Esophagus squamous epithelium (tissue), 5 donors: ENCODE results near the gene DNAJC5G. TPM values are rescaled to one million over a fixed set of nuclear protein-coding genes. Genes with fewer than 3 reads are reported as not detected.

ENCODE experiments used
- DNase-seq: peaks from one replicate; lab custom pipeline; 2025; lab: John Stamatoyannopoulos, UW
- H3K27ac ChIP-seq, 4 donors: fragments of 200-600 bp; sonication (generic); one replicate each; pipeline ENCODE4 v1.5.1; 2016 to 2019; ENCODE audit warnings: mild to moderate bottlenecking in 1 of 4
- H3K27me3 ChIP-seq, 4 donors: fragments of 200-600 bp; sonication (generic); 1 replicate in 3 of 4; 2 replicates in 1 of 4; pipeline versions ENCODE4 v1.5.1 to v1.6.0; 2017 to 2021; ENCODE audit warnings: antibody characterized with exemption in 1 of 4
- H3K36me3 ChIP-seq, 3 donors: fragments of 200-600 bp; sonication (generic); one replicate each; pipeline ENCODE4 v1.5.1; 2016 to 2019
- H3K4me1 ChIP-seq, 3 donors: fragments of 200-600 bp; sonication (generic); one replicate each; pipeline ENCODE4 v1.5.1; 2017 to 2019
- H3K4me3 ChIP-seq, 4 donors: fragments of 200-600 bp; sonication (generic); 1 replicate in 3 of 4; 2 replicates in 1 of 4; pipeline ENCODE4 v1.5.1; 2016 to 2019; ENCODE audit warnings: mild to moderate bottlenecking in 2 of 4, moderate library complexity in 1 of 4
- H3K9me3 ChIP-seq, 3 donors: fragments of 200-600 bp; sonication (generic); one replicate each; pipeline ENCODE4 v1.5.1; 2016 to 2019
- POLR2A ChIP-seq, 4 donors: fragments of 450-650 bp; IDR thresholded peaks; one replicate each; pipeline ENCODE4 v1.6.1; 2017; ENCODE audit warnings: antibody characterized with exemption in 4 of 4, mild to moderate bottlenecking in 4 of 4, moderate library complexity in 3 of 4
- WGBS, 2 donors: methylation state at CpG; one replicate each; pipeline ENCODE4 v1.1.5; 2018; 5-methylcytosine and 5-hydroxymethylcytosine counted together
- intact Hi-C: fragments of 100-400 bp; cut with DNase I; formaldehyde crosslinking; loops from one replicate; pipeline ENCODE4 v1.15.0; 2022
- total RNA-seq, 4 donors: library from RNA; depleted of rRNA; stranded (reverse); fragments of >200 nt; gene quantifications; one replicate each; pipeline ENCODE4 v1.1.0, GENCODE V29; 2016
- TF ChIP-seq, protein P1 (sequence below), 6 experiments: fragments of 450-650 bp in 4 of 6; fragments of 200-600 bp in 2 of 6; sonication (generic) in 2 of 6; IDR thresholded peaks; one replicate each; pipeline ENCODE4 v1.5.1; 2016 to 2019; ENCODE audit warnings: antibody characterized with exemption in 6 of 6, mild to moderate bottlenecking in 4 of 6, moderate library complexity in 4 of 6
- donor health status: DM: yes; HTN: yes; CAD: no.

DNAJC5G gene
- total RNA-seq, 4 donors from 2014 or later, result 0.38 TPM; not detected in 3

DNA sequence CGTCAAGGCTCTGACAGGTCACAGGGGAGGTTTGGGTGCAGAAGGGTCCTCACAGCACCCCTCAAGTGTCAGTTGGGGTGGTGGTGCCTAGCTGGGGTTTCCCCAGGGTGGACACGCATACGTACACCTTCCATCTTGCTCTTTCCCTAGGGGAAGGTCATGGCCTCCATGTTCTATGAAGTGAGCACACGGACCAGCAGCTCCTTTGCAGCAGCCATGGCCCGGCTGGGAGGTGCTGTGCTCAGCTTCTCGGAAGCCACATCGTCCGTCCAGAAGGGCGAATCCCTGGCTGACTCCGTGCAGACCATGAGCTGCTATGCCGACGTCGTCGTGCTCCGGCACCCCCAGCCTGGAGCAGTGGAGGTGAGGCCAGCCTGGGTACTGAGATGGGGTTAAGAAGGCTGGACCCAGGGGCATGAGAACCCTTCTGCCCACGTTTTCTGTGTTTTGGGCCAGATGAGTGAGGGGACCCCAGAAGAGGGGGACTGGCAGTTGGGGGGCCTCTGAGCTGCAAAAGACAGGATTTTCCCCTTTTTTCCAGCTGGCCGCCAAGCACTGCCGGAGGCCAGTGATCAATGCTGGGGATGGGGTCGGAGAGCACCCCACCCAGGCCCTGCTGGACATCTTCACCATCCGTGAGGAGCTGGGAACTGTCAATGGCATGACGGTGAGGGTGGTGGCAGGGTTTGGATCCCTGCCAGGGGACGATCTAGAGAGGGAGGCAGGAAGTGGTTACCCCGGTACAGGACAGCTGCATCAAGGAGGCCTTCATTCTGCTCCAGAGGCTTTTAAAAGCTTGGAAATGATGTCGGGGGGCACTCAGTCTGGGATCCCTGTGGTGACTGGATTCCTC is 33.2 kb upstream of the DNAJC5G start:
- DNase-seq, result no peak
- H3K27ac ChIP-seq, result no peak overlapping the region
- H3K4me3 ChIP-seq, result no peak overlapping the region
- H3K36me3 ChIP-seq, result peaks cover 48 to 82% (median 71%) of the 10 kb centered on the region in 3 donors
- H3K27me3 ChIP-seq, result no peaks in the 10 kb centered on the region
- WGBS, 2 donors, result 92 to 96% methylated on average over 9 to 17 of the region's 24 CpGs
- H3K4me1 ChIP-seq, result no peaks in the 10 kb centered on the region
- TF ChIP-seq, protein P1, sequence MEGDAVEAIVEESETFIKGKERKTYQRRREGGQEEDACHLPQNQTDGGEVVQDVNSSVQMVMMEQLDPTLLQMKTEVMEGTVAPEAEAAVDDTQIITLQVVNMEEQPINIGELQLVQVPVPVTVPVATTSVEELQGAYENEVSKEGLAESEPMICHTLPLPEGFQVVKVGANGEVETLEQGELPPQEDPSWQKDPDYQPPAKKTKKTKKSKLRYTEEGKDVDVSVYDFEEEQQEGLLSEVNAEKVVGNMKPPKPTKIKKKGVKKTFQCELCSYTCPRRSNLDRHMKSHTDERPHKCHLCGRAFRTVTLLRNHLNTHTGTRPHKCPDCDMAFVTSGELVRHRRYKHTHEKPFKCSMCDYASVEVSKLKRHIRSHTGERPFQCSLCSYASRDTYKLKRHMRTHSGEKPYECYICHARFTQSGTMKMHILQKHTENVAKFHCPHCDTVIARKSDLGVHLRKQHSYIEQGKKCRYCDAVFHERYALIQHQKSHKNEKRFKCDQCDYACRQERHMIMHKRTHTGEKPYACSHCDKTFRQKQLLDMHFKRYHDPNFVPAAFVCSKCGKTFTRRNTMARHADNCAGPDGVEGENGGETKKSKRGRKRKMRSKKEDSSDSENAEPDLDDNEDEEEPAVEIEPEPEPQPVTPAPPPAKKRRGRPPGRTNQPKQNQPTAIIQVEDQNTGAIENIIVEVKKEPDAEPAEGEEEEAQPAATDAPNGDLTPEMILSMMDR (IDR thresholded peaks at IDR 0.05), result no peak
- TF ChIP-seq POLR2A (IDR thresholded peaks at IDR 0.05), result no peak
- intact Hi-C loops, result no loop called here
- no peaks in the 10 kb centered on the region for H3K9me3 ChIP-seq

DNA sequence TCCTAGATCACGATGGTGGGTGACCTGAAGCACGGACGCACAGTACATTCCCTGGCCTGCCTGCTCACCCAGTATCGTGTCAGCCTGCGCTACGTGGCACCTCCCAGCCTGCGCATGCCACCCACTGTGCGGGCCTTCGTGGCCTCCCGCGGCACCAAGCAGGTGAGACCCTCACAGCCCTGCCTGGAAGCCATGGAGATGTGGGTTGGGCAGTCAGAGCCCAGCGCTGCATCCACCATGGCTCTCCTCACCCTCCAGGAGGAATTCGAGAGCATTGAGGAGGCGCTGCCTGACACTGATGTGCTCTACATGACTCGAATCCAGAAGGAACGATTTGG is 32.6 kb upstream of the DNAJC5G start:
- Histone ChIP-seq H3K4me1 (no peaks in the 10 kb centered on the region), H3K4me3 (no peak overlapping the region), H3K9me3 (no peaks in the 10 kb centered on the region), H3K27ac (no peak overlapping the region), H3K27me3 (no peaks in the 10 kb centered on the region), H3K36me3 (peaks cover 43 to 76% (median 65%) of the 10 kb centered on the region in 3 donors)
- intact Hi-C loops, result no loop called here
- no peak for TF ChIP-seq POLR2A (IDR thresholded peaks at IDR 0.05)
- TF ChIP-seq, protein P1 (IDR thresholded peaks at IDR 0.05), result no peak
- WGBS, 2 donors, result 89 to 96% methylated on average over 3 to 7 of the region's 16 CpGs
- no peak for DNase-seq

DNA sequence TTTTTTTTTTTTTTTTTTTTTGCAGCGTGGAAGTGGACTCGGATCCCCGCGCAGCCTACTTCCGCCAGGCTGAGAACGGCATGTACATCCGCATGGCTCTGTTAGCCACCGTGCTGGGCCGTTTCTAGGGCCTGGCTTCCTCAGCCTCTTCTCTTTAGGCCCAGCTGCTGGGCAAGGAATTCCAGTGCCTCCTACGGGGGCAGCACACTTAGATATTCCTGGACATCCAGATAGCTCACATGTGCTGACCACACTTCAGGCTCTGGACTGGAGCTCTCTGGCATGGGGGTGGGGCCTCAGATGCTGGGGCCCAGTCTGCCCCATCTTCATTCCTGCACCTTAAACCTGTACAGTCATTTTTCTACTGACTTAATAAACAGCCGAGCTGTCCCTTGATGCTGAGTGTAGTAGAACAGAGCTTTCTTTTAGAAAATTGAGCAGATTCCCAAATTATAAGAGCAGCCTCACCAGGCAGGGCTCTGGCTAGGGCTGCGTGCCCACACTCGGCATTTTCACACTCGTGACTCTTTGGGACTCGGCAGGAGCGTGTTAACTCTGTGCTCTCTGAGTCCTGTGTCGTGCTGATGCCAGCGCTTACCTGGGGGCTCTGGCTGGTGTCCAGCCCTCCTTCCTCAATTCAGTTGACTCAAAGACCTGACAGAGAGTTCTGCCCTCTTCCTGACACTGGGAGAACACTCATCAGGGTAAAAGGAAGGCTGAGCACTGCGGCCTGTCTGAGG is 31.7 kb upstream of the DNAJC5G start:
- no peaks in the 10 kb centered on the region for H3K9me3 ChIP-seq
- TF ChIP-seq POLR2A (IDR thresholded peaks at IDR 0.05), result no peak
- TF ChIP-seq, protein P1 (IDR thresholded peaks at IDR 0.05), result no peak

DNA sequence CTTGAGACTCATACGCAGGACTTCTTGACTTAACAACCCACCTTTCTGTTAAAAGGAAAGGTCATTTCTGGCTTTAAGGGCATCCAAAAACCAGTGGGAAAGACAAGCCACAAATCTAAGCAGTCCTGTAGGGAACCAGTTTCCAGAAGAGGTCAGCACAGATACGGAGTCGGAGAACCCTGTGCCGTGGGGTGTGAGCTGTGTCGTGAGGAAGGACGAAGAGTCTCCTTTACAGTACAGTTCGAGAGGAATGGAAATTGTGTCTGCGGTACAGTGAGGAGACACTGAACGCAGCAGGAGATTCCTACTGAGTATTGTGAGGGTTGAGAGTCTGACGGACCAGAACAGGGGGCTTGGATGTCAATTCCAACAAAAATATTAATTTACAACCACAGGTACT is 30.1 kb upstream of the DNAJC5G start:
- H3K27ac ChIP-seq, result no peak overlapping the region
- TF ChIP-seq POLR2A (IDR thresholded peaks at IDR 0.05), result no peak
- TF ChIP-seq, protein P1 (IDR thresholded peaks at IDR 0.05), result no peak
- intact Hi-C loops, result no loop called here
- H3K4me1 ChIP-seq, result peaks cover 0 to 4% (median 0%) of the 10 kb centered on the region in 3 donors
- H3K9me3 ChIP-seq, result no peaks in the 10 kb centered on the region
- 73 to 79% methylated on average over 10 of the region's 10 CpGs for WGBS, 2 donors
- peaks cover 24 to 51% (median 41%) of the 10 kb centered on the region in 3 donors for H3K36me3 ChIP-seq
- no peak overlapping the region for H3K4me3 ChIP-seq
- no peak for DNase-seq
- H3K27me3 ChIP-seq, result peaks cover 0 to 19% (median 1%) of the 10 kb centered on the region in 4 donors

More for the DNA sequence above, 31.7 kb upstream of the DNAJC5G start:
- intact Hi-C loops, result no loop called here
- Histone ChIP-seq H3K36me3 (peaks cover 34 to 67% (median 55%) of the 10 kb centered on the region in 3 donors), H3K4me1 (no peaks in the 10 kb centered on the region), H3K4me3 (no peak overlapping the region), H3K27ac (no peak overlapping the region), H3K27me3 (peaks cover 0 to 5% (median 0%) of the 10 kb centered on the region in 4 donors)
- 90 to 92% methylated on average over 17 to 19 of the region's 19 CpGs for WGBS, 2 donors
- DNase-seq, result no peak

DNA sequence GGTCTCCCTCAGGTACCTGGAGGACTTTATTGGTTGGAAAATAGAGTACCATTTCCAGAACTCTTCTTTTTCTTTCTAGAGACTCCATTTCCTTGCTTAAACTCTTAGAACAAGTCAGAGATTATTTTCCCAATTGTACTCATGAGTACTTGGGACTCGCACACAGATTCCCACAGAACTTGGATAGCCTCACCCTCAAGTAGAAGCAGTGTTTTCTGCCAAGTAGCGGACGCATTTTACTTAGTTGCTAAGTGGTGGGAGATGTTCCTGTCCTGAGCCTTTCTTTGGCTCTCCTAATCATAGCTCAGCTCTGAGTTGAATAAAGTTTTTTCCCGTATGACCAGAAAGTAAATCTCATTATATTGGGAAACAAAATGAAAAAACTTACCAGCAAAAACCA is 29.6 kb upstream of the DNAJC5G start:
- Histone ChIP-seq H3K27ac (no peak overlapping the region), H3K4me3 (no peak overlapping the region), H3K27me3 (peaks cover 0 to 24% (median 2%) of the 10 kb centered on the region in 4 donors), H3K4me1 (peaks cover 0 to 9% (median 0%) of the 10 kb centered on the region in 3 donors), H3K9me3 (no peaks in the 10 kb centered on the region), H3K36me3 (peaks cover 19 to 46% (median 36%) of the 10 kb centered on the region in 3 donors)
- TF ChIP-seq POLR2A (IDR thresholded peaks at IDR 0.05), result no peak
- no peak for DNase-seq
- WGBS, 2 donors, result 76 to 83% methylated on average over 4 of the region's 4 CpGs
- intact Hi-C loops, result no loop called here
